Mucosa of gallbladder (tissue), 1 donor: ENCODE measurements around the gene FBXL17. TPM values are rescaled to one million over a fixed set of nuclear protein-coding genes. Genes with fewer than 3 reads are reported as not detected.
"Not testable (repeated sequence)": the region's sequence is repeated elsewhere in the genome, so short reads cannot be mapped to it uniquely, and the experiment has no call there.

Experiments used
- DNase-seq: peaks from one replicate; pipeline ENCODE4 v3.0.0-alpha.2; 2020; ENCODE audit warnings: low spot score
- total RNA-seq: library from RNA; stranded (reverse); gene quantifications from one replicate; pipeline ENCODE4 v1.2.1, GENCODE V29; 2021
- donor health status: DM: no; HTN: no; CAD: no.

The FBXL17 gene
- total RNA-seq, 1 donor from 2014 or later, result 22.7 TPM

DNA sequence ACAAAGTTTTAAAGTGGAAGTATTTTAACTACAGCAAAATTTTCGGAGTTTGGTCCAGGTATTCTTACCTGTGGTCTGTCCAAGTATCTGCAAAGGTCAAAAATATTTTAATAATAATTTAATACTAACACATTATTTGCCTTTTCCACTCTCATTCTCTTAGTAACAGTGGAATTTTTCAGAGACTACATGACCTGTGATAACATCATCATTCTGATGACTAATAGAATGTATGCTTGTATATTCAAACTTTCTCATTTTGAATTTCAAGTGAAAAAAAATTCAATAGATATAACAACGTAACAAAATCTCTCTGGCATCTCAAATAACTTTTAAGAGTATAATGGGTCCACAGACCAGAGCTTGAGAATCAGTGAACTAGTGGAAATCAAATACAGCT, 78.3 kb downstream of the FBXL17 start:
- no peak for DNase-seq

DNA sequence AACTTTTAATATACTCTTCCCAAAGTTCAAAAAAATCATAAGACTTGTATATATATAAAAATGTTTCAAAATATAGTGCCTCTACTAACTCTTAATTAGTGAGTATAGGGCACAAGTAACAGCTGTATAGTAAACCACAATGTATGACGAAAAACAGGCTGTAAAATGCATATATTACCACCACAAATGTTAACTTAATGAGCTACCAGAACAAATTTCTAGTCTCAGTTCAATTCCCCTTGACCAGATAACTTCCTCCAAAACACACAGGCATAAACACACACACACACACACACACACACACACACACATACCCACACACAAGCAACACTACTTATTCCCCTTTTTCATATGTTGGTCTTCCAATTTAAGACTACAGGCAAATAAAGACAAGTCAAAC, 78.8 kb downstream of the FBXL17 start:
- DNase-seq, result no peak

DNA sequence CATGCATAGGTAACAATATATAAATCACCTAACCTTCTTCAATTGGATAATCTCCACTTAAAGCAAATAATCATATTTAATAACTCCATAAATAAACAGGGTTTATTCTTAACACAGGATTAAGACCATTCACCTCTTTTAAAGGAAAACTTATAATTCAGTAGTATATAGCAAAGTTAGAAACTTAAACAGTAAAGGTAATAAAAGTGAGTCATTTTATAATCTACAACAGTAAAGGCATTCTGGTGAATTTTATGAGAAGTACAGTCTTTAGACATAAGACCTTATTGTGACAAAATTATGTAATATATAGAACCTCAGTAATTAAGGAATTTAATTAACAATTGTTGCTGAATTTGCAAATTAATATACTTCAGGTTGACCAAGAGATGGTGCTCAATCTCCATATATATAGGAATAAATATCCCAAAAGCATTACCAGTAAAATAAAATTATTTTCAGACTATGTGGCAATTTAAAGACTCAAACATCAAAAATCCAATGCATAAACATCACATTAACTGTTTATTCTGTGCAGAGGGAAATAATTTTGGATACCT, 84.8 kb downstream of the FBXL17 start:
- DNase-seq, result no peak

DNA sequence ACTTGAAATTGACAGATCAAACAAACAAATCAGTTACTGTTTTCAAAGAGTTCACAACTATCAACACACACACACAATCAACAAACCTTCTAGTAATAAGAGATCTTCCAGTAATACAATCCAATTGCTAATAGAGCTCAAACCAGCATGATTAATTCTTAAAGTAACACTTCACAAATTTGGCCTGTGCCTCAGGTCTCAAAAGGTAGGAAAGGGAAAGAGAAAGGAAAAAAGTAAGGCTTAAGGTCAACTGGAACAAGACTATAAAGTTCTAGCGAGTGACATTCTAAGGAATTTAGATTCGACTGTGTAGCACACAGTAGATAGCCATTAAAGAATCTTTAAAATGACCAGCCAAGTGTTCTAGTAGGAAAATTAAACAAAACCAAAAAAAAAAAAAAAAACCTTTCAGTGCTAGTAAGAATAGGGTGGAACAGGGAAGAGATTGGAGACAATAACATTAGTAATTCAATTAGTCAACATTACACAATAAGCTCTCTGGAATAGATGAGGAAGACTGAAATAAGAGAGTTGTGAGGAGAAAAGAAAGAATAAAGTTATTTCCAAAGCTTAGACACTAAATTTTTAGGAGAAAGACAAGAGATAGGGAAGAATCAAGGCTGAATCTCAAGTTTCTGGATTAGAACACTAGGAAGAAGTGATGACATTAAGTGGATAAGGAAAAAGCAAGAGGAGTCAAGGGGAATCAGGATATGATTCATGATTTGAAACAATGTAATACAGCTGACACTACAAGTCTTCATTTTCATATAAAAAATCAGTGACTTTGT, 86.1 kb downstream of the FBXL17 start:
- no peak for DNase-seq

DNA sequence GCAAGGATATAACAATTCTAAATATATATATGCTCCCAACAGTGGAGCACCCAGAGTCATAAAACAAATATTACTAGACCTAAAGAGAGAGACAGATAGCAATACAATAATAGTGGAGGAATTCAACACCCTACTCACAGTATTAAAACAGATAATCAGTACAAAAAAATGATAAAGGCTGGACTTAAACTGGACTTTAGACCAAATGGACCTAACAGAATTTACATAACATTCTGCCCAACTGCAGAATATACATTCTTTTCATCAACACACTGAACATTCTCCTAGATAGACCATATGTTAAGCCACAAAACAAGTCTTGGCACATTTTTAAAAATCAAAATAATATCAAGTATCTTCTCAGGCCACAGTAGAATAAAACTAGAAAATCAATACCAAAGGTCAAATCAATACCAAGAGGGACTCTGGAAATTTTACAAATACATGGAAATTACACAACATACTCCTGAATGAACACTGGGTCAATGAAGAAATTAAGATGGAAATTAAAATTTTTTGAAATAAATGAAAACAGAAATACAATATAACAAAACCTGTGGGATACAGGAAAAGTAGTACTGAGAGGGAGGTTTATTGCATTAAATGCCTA, 100.8 kb downstream of the FBXL17 start:
- no peak for DNase-seq

DNA sequence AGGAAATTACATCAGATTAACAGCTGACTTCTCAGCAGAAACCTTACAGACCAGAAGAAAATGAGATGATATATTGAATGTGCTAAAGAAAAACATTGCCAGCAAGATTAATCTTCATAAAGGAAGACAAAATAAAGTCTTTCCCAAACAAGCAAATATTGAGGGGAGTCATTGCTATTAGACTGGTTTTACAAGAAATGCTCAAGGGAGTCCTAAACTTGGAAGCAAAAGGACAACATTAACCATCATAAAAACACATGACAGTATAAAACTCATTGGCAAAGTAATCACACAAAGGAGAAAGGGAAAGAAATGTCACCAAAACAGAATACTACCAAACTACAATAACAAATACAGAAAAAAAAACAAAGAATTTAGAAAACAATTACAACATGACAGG, 101.7 kb downstream of the FBXL17 start:
- no peak for DNase-seq

DNA sequence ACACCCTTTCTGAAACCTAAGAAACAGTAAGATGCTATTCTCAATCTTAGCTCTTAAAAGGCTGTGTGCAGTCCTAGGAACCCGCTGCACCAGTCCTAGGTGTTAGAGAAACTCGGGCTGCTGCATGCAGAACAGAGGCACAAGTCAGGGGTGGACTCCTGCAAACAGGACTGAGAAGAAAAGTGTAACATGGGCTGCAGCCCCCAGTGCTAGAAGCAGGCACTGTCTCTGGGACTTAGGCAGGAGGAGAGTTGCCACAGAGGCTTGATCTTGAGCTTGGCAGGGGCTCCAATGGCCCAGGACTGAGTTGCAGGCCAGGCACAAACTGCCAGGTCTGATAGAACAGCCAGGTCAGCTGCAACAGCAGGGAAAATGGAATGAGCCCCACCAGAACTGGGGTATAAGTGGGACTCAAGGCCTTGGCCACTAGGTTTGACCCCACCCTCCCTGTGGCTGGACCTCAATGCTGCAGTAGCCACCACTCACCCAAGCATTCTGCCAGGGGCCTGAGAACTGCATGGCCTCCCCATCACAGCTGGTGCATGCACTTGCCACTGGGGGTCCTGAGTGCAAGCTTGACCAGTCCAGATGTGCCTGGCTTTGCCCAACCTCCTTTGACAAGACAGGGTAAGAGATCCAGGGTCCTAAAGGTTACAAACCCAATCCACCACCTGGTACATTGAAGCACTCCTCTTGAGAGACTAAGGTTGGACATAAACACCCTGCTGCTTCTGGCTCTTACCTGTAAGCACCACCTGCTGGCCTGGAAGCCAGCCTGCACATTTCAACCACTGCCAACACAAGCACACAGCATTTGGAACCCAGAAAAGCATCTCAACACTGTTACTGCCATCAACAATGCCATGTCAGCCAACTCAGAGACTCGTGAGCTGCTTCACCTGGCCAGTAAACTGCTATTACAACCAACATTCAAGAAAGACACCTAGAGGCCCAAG, 103.3 kb downstream of the FBXL17 start:
- no peak for DNase-seq

DNA sequence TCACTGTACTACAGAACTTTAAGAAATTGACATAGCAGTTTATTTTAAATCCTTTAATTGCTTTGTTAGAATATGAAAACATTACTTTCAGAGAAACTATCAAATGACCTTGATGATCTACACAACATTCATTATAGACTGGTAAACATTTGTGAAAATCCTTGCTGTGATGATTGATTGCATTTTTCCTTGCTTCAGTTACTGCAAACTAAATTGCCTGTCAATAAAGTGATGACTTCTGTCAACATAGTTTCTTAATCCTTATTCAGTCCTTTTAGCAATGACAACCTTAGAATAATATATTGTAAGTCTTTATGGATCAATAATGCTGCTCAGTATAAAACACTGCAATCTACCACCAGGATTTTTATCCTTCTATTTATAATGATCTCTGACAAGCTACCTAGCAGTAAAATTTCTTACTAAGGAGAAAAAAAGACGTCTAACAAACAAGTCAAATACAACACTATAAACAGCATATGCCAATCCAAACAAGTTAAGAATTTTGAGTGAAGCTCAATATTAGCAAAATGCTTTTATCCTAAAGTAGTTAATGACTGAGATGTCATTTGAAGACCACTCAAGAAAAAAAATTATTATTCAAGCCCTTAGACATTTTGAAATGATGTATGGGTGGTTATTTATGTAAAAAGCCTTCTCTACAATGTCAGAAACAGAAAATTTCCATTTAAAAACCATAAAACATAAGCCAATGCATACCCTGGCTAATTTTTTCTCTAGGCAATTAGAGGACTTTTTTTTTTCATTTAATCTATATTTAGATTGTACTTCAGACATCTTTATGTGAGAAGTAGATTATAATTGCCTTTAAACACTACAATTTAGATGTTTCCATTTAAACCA, 105.5 kb downstream of the FBXL17 start:
- no peak for DNase-seq

DNA sequence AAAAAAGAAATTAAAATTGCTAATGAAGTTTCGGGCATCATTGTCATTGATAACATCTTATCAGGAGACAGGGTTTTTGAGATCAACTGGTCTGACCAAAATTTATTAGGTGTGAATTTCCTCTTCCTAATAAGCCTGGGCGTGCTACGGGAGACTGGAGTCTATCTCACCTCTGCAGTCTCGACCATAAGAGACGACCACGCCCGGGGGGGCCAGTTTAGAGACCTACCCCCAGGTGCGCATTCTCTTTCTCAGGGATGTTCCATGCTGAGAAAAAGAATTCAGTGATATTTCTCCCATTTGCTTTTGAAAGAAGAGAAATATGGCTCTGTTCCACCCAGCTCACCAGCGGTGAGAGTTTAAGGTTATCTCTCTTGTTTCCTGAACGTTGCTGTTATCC, 107.8 kb downstream of the FBXL17 start:
- not testable (repeated sequence) for DNase-seq

DNA sequence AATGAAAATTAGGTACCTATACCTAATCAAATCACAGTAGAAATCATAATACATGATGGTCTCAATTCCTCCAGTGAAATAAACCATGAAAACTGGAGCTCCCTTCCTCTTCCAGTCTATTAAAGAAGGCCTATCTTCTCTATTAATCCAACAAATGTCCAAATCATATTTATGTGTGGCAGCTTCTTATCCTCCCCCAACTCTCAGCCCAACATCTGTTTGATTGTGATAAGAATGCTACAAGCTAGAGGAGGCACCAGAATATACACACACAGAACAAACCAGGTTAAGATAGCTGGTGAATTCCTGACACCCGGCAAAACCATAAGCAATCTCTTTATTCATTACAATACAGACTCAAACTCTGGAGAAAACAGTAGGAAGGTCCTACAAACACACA, 110.8 kb downstream of the FBXL17 start:
- DNase-seq, result no peak

DNA sequence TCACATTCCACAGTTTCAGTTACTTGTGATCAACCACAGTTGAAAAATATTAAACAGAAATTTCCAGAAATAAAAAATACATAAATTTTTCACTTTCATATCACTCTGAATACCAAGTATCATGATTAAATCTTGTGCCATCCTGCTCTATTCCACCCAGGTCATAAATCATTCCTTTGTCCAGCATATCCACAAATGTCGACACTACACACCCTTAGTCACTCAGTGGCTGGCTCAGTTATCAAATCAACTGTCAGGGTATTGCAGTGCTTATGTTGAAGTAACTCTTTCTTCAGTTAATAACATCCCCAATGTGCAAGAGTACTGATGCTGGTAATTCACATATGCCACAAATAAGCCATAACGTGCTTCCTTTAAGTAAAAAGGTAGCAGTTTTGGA, 115.7 kb downstream of the FBXL17 start:
- no peak for DNase-seq

DNA sequence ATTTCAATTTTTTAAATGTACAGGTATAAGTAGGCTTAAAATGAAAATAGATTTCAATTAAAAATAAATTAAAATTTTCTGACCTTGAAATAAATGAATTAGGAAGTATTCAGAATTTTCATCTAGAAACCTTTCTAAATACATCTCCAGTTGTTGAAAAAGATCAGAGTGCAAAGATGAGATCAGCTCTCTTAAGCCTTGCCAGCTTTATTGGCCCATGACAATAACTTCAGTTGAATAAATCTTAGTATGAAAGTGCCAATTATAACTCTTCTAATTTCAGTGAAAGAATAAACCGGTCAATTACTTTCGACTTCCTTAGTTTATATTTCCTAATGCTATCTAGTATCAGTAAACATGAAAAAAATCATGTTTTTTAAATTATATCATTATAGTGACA, 117.4 kb downstream of the FBXL17 start:
- DNase-seq, result no peak

DNA sequence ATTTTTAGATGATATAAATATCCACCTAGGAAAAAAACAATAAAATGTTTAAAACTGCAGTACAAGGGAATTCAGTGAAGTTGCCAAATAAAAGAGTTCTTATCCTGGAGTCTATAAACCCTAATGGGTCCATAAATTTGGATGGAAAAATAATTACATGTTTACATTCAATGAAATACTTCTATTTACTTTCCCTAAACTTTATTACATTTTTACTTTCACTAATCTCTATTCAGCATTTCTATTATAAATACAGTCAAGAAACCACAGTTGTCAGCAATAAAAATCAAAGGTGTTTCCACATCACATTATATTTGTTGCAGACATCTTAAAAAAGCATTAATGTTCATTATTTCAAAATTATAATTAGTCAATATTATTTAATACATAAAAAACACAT, 118.6 kb downstream of the FBXL17 start:
- DNase-seq, result no peak

DNA sequence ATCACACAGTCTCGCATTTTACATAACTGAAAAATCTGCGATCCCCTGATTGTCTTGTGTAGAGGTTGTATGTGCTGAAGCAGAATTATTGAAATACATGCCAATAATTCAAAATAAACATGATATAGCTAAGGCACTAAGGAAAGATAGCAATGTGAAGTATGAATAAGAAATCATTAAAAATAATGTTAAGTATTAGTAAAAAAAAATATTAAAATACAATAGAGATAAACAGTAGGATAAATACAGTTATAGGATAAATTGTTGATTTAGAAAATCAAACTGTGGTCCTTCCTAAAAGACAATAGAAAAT, 121.1 kb downstream of the FBXL17 start:
- no peak for DNase-seq

DNA sequence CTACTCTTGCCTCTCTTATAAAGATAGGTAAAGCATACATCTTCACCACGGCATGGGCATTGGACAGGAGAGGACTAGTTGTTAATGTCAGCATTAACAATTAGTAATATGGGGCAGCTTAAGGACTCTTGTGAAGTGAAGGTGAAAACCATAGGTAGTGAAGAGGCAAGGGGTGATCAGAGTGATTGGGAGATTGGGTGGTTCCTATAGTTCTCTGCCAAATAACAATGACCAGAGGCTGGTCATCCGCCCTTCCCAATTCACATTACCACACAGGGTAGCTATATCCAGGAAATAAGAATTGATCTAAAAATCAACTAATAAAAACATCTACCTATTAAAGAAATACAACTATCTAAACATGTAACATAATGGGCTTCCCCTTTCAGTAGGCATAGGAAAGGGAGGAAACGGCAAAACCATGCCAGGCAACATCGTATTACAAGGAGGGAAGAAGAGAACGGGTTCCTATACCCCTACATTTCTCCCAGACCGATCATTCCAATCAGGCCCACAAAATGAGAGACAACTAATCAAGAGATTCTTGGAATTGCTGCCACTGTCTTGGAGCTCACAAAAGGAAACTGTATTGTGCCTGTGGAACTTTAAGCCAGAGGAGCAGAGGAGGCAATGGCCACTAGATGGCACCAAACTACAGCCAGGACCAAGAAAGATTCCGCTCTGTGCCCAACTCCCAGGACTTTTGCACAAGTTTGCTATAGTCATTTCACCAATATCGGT, 121.6 kb downstream of the FBXL17 start:
- peak; percentile 74 for DNase-seq

DNA sequence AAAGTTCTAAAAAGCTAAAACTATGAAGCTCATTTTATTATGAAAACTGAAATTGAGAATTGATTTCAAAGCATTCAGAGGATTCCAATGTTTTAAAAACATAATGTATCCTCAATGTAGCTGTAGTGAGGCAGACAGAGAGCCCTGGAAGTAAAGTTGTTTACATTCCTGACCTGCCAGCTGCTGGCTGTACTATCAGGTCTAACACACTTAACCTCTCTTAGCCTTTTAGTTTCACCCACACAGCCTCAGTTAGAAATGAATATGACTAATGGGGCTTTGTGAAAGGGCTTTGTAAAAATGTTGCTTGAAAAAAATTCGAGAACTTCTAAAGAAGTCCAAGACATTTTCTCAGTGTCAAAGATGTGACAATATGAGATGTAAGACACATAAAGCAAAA, 122.6 kb downstream of the FBXL17 start:
- DNase-seq, result no peak

DNA sequence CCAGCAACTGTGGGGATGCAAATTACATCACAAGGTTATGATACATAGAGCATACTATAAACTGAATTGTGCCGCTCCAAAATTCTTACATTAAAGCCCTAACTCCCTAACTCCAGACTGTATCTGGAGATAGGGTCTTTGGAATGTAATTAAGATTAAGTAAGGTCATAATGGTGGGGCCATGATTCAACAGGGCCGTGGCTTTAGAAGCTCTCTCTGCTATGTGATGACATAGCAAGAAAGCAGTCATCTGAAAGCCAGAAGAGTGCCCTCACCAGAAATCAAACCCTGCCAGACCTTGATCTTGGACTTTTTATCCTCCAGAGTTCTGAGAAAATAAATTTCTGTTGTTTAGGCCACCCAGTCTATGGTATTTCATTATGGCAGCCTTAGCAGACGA, 123.9 kb downstream of the FBXL17 start:
- no peak for DNase-seq

DNA sequence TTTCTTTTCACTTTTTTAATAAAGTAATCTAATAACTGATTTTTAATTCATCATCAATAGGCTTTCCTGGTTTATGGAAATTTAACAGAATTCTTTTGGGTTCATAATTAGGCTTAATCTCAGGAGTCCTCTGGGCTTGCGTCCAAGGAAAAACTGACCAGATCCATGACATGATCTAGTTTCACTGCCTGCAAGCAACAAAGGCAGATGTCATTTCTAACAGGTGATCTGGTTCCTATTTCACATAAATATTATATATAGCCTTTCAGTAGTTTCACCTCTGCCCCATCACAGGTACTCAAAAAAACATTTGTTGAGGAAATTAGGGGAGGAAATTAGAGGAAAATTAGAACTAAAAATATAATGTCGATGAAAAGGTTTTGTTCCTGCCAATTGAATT, 126.4 kb downstream of the FBXL17 start:
- no peak for DNase-seq

DNA sequence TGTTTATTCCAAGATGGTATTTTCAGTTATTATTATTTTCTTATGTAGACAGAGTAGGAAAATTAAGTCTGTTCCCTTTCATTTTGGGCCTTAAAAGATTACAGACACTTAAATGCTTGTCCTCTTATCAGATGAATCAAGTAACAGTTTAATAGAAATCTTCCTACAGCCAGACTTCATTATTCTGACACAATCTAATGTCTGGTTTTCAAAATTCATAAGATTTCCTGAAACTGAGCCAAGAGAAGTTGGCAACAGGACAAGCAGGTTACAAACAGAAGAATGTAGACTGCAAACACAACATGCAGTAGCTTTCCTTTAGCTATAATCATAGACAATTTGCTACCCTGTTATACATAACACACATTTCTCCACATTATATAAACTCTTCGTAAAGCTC, 130.5 kb downstream of the FBXL17 start:
- no peak for DNase-seq

DNA sequence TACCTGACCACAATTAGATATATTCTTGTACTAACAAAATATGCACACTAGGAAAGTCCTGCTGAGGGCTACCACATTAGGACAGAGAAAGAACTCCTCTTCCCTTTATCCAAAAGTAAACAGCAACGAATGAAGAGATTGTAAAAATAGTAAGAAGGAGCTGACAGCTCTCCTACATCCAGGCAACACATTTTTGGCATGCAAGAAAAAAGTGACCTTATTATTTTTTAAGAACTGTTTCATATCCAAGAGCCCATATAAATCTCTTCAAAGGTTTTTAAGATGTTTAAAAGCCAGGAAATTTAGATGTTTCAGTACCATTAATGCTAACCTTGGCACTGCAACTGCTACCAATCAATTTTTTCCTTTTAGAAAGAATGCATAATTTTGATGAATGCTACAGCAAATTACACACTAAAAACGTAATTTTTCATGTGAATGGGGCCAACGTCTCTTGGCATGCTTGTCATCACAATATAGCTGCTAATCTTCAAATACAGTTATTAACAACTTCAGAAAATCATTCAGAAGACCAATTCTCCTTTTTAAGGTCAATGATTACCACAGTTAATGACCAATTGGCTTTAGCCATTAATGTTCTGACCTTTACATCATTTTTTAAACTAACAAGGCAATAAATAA, 132.0 kb downstream of the FBXL17 start:
- DNase-seq, result no peak
